Neural progenitor cell (in vitro differentiated cells): Measurements from ENCODE around the gene MAP3K19.

Experiments used
- CTCF ChIP-seq: fragments of 200-600 bp; sonication (generic); IDR thresholded peaks from 2 replicates; pipeline ENCODE4 v1.5.1; 2017; ENCODE audit warnings: antibody characterized with exemption, mild to moderate bottlenecking
- EZH2 ChIP-seq: fragments of 200-600 bp; sonication (generic); IDR thresholded peaks from 2 replicates; pipeline ENCODE4 v1.6.1; 2017; ENCODE audit warnings: antibody characterized with exemption, mild to moderate bottlenecking, moderate library complexity
- EZH2phosphoT487 ChIP-seq: fragments of 200-600 bp; sonication (generic); IDR thresholded peaks from 2 replicates; pipeline ENCODE4 v1.6.1; 2017; ENCODE audit warnings: antibody characterized with exemption

- TF ChIP-seq CTCF (no peak), EZH2 (no peak), EZH2phosphoT487 (no peak)
These were observed 5.8 kb upstream of the MAP3K19 start for GRCh38 chr2:135052997-135053474.
